SK-N-SH treated with all-trans-retinoic acid at 6 μM for 48 hours (cell line): Measurements from ENCODE around the gene SMTNL2.

Experiments used
- ARNTL ChIP-seq: fragments of 450-650 bp; formaldehyde crosslinking; IDR thresholded peaks from 2 replicates; pipeline ENCODE4 v1.5.0; 2020; ENCODE audit warnings: low read depth, mild to moderate bottlenecking, moderate library complexity, borderline replicate concordance
- CREB5 ChIP-seq: fragments of 250-450 bp; sonication (Bioruptor Pico); IDR thresholded peaks from 2 replicates; pipeline ENCODE4 v1.5.1; 2020; ENCODE audit warnings: low read depth, mild to moderate bottlenecking, moderate library complexity
- CSRNP3 ChIP-seq: fragments of 250-450 bp; sonication (Bioruptor Pico); IDR thresholded peaks from 2 replicates; pipeline ENCODE4 v1.5.1; 2021; ENCODE audit warnings: mild to moderate bottlenecking, moderate library complexity
- GLIS3 ChIP-seq: fragments of 250-450 bp; sonication (Bioruptor Pico); IDR thresholded peaks from 2 replicates; pipeline ENCODE4 v1.5.0; 2020; ENCODE audit warnings: mild to moderate bottlenecking, moderate library complexity
- ISL1 ChIP-seq: fragments of 250-450 bp; sonication (Bioruptor Pico); IDR thresholded peaks from 2 replicates; pipeline ENCODE4 v2.1.2; 2022; ENCODE audit warnings: mild to moderate bottlenecking, moderate library complexity
- OSR1 ChIP-seq: fragments of 250-450 bp; sonication (Bioruptor Pico); IDR thresholded peaks from 2 replicates; pipeline ENCODE4 v1.8.0; 2022; ENCODE audit warnings: moderate library complexity, mild to moderate bottlenecking, inconsistent platforms
- PATZ1 ChIP-seq: fragments of 250-450 bp; sonication (Bioruptor Pico); IDR thresholded peaks from 2 replicates; pipeline ENCODE4 v1.8.0; 2020; ENCODE audit warnings: mild to moderate bottlenecking, moderate library complexity, borderline replicate concordance
- PPARA ChIP-seq: fragments of 250-450 bp; sonication (Bioruptor Pico); IDR thresholded peaks from 2 replicates; pipeline ENCODE4 v1.5.0; 2020; ENCODE audit warnings: mild to moderate bottlenecking, borderline replicate concordance
- TCF4 ChIP-seq: fragments of 250-450 bp; sonication (Bioruptor Pico); IDR thresholded peaks from 2 replicates; pipeline ENCODE4 v1.8.0; 2021; ENCODE audit warnings: mild to moderate bottlenecking, moderate library complexity, borderline replicate concordance
- TSHZ2 ChIP-seq: fragments of 250-450 bp; sonication (Bioruptor Pico); IDR thresholded peaks from 2 replicates; pipeline ENCODE4 v1.5.0; 2020; ENCODE audit warnings: mild to moderate bottlenecking, moderate library complexity
- ZC3H10 ChIP-seq: fragments of 250-450 bp; sonication (Bioruptor Pico); IDR thresholded peaks from 2 replicates; pipeline ENCODE4 v1.5.1; 2021; ENCODE audit warnings: mild to moderate bottlenecking, moderate library complexity
- ZFP3 ChIP-seq: fragments of 250-450 bp; sonication (Bioruptor Pico); IDR thresholded peaks from 2 replicates; pipeline ENCODE4 v1.5.0; 2020; ENCODE audit warnings: mild to moderate bottlenecking, moderate library complexity
- ZFP30 ChIP-seq: fragments of 450-650 bp; formaldehyde crosslinking; IDR thresholded peaks from 2 replicates; pipeline ENCODE4 v1.5.0; 2022; ENCODE audit warnings: mild to moderate bottlenecking, moderate library complexity

GRCh38 chr17:4534928-4535666 is 49.2 kb upstream of the SMTNL2 start:
- TF ChIP-seq PATZ1 (CRISPR knock-in tag), result no peak
- TF ChIP-seq TSHZ2 (CRISPR knock-in tag), result no peak
- TF ChIP-seq ISL1 (CRISPR knock-in tag), result no peak
- no peak for TF ChIP-seq TCF4
- no peak for TF ChIP-seq ZC3H10
- no peak for TF ChIP-seq ARNTL (CRISPR knock-in tag)
- no peak for TF ChIP-seq ZFP30
- no peak for TF ChIP-seq CREB5
- TF ChIP-seq CSRNP3, result no peak
- TF ChIP-seq GLIS3 (CRISPR knock-in tag), result no peak
- TF ChIP-seq ZFP3 (CRISPR knock-in tag), result no peak
- TF ChIP-seq OSR1 (CRISPR knock-in tag), result no peak
- TF ChIP-seq PPARA (CRISPR knock-in tag), result no peak
